SH-SY5Y (cell line): Measurements from ENCODE around the gene LTK.

Experiments used
- GATA2 ChIP-seq: IDR thresholded peaks from 2 replicates; pipeline ENCODE4 v1.6.1; 2011; ENCODE audit warnings: mild to moderate bottlenecking, low read depth, low read length
- GATA3 ChIP-seq: IDR thresholded peaks from 2 replicates; pipeline ENCODE4 v1.6.1; 2011; ENCODE audit warnings: low read depth, mild to moderate bottlenecking, low read length, moderate library complexity

Gene LTK

DNA sequence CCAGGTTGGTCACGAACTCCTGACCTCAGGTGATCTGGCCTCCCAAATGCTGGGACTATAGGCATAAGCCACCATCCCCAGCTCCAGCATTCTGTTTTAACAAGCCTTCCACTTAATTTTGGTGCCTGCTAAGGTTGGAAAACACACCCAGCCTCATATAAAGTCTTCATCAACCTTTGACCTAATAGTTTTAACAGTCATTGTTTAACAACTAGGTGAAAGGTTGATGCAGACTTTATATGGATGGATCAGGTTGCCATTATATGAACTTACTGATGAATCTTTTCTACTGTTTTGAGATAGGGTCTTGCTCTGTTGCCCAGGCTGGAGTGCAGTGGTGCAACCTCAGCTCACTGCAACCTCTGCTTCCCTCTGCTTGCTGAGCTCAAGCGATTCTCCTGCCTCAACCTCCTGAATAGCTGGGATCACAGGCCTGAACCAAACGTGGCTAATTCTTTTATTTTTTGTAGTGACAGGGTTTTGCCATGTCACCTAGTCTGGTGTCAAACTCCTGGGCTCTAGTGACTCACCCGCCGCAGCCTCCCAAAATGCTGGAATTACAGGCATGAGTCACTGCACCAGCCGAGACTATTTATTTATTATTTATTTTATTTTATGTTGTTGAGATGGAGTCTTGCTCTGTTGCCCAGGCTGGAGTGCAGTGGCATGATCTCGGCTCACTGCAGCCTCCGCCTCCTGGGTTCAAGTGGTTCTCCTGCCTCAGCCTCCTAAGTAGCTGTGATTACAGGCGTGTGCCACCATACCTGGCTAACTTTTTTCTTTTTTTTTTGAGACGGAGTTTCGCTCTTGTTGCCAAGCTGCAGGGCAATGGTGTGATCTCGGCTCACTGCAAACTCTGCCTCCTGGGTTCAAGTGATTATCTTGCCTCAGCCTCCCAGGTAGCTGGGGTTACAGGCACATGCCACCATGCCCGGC is 33.5 kb upstream of the LTK start:
- TF ChIP-seq GATA3 (no peak), GATA2 (no peak)

DNA sequence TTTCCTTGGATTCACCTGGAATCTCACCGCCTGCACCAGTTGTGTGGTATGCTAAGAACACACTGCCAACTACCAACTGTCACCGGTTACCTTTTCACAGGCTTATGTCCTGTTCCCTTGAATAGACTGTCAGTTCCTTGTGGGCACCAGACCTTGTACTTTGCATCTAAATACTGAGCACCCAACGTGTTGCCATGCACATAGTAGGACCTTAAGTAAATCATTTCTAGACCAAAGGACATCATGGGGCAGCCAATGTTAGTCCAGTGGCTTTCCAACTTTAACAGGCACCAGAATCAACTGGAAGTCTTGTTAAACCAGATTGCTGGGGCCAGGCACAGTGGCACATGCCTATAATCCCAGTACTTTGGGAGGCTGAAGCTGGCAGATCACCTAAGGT is 31.6 kb upstream of the LTK start:
- no peak for TF ChIP-seq GATA2
- TF ChIP-seq GATA3 = no peak

DNA sequence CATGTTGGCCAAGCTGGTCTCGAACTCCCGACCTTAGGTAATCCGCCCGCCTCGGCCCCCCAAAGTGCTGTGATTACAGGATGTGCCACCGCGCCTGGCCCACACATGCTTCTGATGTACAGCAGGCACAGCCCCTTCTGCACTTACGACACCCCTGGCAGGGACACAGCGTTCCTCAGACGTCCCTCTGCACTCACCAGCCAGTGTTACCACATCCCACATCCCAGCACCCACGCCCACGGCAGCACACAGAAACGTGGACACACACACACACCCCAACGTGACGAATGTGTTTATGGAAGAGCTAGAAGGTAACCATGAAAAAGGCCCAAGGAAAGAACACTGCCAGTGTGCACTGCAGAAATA is 31.0 kb upstream of the LTK start:
- TF ChIP-seq GATA2 (no peak), GATA3 (no peak)

DNA sequence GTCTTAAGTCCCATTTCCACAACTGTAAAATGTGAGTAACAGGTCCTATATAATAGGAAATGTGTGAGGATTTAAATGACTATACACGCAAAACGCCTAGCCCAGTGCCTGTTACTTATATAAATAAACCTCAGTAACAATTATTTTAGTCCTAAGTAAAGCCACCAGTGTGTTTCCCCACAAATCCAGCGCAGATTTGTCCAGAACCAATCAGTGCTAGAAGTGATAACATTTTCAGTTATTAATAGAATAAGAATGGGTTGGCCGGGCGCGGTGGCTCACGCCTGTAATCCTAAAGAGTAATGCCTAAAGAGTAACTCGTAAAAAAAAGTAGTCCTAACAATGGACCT is 29.9 kb upstream of the LTK start:
- TF ChIP-seq GATA2 (no peak), GATA3 (no peak)

DNA sequence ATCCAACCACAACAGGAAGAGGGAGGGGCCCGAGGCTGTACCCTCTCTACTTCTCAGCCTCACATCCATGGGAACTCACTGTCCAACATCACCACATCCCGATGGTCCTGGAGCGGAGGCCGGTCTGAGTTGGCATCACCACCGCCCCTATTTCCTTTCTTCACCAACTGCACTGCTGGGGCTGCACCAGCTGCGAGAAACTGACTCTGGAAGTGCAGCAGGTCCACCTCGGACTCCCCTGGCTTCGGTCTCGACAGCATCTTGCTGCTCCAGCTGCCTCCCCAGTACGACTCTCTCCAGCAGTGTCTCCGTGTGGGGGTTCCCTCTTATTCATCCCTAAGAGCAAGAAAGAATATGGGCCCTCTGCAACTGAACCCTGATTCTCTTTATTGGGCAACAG is 23.2 kb upstream of the LTK start:
- no peak for TF ChIP-seq GATA2
- no peak for TF ChIP-seq GATA3

DNA sequence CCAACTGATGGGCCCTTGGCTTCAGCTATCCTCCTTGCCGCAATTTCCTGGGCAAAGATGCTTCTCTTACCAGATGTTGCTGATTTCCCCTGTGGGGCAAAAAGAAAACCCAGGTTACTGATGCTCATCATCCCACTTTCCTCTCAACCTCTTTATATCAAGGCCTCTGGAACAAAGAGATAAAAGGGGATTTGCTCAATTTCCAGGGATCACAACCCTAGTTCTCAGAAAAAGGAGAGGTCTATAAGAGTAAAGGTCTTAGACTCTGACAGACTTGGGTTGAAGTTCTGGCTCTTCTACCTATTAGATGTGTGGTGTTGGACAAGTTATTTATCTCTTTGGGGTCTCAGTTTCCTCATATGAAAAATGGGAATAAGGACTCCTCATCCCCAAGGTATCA is 21.9 kb upstream of the LTK start:
- TF ChIP-seq GATA2 = no peak
- TF ChIP-seq GATA3 = no peak

DNA sequence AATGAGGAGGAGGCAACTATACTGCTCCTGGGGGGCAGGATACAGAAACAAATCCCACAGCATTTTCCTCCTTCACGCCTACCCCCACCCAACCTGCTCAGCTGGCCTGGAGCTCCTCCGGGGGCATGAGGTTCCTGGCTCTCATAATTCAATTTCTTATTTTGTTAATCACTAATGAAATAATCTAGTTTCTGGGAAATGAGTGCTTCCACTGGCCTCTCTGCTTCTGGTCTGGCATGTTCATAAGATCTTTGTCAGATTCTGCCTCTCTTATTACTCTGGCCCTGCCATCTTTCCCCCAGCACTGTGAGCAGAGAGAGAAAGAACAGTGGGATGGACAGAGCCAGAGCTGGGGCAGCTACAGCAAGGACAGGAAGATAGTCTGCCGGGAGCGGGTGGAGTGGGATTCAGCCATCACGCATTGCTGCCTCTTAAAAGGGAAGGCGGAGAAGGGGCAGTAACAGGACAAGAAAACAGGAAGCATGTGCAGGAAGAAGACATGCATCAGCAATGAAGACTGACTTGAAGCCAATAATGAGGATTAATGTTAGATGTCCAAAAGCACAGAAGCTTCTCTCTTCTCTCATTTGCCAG is 16.8 kb upstream of the LTK start:
- TF ChIP-seq GATA2 = no peak
- no peak for TF ChIP-seq GATA3

DNA sequence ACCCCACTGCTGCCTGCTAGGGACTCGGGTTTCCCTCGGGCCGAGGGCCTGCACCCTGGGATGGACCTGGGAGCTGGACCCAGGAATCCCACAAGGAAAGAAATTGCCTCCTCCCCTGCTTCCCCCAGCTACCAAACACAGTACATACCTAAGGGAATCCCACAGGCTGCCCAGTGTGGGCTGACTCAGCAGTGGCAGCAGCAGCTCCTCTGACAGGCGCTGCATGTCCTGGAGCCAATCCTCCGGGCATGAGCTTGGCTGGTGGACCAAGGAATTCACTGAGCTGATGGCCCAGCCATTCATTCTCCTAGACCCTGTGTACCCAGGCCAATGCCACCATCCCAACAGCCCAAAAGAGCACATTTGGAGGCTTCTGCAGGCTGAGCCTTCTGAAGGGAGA is 9.5 kb upstream of the LTK start:
- TF ChIP-seq GATA2 (no peak), GATA3 (no peak)

DNA sequence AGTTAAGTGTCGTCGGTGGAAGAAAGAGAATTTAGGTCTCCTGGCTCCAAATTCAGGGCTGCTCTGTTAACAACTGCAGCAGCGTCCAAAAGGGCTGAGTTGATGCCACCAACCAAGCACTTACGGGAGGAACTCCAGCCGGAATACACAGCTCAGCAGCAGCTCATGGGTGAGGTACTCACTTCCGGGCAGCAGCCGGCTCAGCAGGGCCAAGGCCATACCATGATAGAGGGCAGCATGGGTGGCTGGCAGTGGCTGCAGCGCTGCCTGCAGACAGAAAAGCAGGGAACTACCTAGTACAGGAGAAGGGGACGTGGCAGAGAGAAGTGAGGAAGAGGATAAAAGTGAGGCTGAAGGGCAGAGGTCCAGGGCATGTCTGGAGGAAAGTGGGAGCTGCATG is 8.0 kb upstream of the LTK start:
- TF ChIP-seq GATA3 = no peak
- TF ChIP-seq GATA2 = no peak

DNA sequence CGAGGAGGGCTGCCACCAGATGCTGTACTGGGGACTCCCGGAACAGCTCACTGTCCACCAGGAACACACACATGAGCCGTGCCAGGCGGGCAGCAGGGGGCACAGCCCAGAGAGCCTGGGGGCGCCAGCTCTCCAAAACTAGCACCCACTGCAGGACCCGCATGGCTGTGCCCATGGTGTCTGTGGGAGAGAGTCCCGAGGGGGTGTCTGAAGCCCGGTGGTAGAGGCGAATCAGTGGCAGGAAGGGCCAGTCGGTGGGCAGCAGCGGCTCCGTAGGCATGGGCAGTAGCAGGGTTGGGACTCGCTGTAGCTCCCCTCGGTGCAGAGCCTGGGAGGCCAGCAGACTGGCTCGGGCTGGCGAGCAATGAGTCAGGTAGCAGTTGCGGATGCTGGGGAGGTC is 7.0 kb upstream of the LTK start:
- no peak for TF ChIP-seq GATA3
- TF ChIP-seq GATA2 = no peak

DNA sequence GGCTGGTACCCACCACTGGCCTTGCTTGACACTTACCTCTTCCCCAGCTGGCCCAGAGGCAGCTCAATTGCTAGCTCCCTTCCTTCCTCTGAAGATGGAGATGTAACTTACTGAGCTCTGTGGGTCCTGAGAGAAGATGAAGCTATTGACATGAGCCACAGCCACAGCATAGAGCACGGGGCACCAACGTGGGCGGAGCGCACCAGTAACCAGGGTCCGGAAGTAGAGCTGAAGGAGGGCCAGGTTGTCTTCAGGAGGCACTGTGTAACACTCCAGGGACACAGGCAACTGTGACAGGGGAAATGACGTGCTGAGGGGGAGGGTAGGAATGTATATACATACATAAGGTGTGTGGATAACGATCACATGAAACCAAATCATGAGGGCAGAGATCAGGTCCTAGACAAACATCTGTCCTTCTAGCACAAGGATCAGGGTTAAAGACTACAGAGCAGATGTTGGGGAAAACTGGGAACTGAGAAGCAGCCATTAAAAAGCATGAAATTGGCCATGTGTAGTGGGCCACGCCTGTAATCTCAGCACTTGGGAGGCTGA is 4.3 kb upstream of the LTK start:
- no peak for TF ChIP-seq GATA3

DNA sequence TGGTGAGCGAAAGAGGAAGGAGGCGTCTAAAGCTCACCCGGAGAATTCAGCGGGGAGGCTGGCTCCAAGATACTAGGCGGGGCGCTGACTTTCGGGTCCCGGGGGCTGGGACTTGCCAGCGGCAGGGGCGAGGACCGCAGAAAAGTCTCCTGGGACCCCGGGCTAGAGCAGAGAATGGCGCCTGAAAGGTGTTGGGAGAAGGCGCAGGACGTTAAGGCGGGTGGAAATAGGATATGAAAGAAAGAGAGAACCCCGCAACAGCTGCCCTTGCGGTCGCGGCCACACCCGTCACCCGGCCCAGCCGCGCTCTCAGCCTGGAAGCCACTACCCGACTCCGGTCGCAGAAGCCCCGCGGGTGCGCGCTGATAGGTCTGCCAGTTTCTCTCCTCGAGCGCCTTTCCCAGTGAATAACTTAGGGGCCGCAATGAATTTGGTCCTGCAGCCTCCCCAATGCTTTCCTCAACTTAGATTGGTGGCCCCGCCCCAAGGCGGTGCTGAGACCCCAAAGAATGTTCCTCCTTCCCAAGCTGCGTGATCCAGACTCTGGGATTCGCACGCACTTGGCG is 604 bp downstream of the LTK start:
- TF ChIP-seq GATA3 (no peak), GATA2 (no peak)

DNA sequence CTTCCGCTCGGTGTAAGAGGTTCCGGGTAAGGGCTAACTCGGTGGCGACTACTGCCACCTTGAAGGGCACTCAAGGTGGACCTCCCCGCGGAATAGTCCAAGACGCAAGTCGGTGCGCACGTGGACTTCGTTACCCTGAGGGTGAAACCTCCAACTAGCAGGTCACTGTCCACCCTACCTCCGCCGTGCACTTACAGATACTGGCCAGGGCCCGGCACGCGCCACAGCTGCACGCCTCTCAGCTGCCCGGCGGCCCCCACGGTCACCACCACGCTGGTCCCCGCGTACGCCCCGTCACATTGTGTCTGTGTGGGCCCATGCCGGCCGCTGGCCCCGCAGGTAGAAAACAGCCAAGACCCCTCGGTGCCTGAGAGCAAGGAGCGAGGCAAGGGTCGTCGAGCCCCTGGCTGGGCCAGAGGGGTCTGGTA is 1.1 kb downstream of the LTK start:
- TF ChIP-seq GATA2 = no peak

DNA sequence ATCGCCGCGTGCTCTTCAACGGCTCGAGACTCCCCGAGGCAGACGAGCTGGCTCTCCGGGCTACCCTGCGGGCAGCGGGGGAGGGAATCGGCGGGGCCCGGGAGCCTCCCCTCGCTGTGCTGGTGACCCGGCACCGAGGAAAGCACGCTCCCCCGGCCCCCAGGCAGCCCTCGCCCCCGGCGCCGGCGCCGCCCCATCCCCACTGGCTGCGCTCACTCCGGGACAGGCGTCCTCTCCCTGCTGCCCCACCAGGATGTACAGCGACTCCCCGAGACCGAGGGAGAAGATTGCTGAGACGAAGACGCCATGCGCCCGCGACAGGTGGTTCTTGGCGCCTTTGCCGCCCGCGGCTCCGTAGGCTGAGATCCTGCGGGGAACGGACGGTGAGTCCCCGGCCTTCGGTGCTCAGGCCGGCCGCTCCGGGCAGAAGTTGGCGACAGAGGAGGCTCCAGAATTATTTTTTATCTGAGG is 1.7 kb downstream of the LTK start:
- TF ChIP-seq GATA2 = no peak
- TF ChIP-seq GATA3 = no peak
